Right renal pelvis (tissue), 4 donors: ENCODE results near the gene HOXA6. TPM values are rescaled to one million over a fixed set of nuclear protein-coding genes. Genes with fewer than 3 reads are reported as not detected.

Experiments used
- DNase-seq, 4 donors: peaks; one replicate each; pipeline ENCODE4 v3.0.0-alpha.2; 2013; ENCODE audit warnings: low read depth in 4 of 4, low spot score in 3 of 4, missing footprints in 1 of 4
- polyA plus RNA-seq, 4 donors: library from polyadenylated mRNA; unstranded; fragments of 120-200 nt; gene quantifications; one replicate each; pipeline ENCODE4 v1.2.1, GENCODE V29; 2013; ENCODE audit not compliant: insufficient read length in 4 of 4

HOXA6 gene
- polyA plus RNA-seq, 4 donors = 24.3 to 43.2 (median 29.4) TPM

DNA sequence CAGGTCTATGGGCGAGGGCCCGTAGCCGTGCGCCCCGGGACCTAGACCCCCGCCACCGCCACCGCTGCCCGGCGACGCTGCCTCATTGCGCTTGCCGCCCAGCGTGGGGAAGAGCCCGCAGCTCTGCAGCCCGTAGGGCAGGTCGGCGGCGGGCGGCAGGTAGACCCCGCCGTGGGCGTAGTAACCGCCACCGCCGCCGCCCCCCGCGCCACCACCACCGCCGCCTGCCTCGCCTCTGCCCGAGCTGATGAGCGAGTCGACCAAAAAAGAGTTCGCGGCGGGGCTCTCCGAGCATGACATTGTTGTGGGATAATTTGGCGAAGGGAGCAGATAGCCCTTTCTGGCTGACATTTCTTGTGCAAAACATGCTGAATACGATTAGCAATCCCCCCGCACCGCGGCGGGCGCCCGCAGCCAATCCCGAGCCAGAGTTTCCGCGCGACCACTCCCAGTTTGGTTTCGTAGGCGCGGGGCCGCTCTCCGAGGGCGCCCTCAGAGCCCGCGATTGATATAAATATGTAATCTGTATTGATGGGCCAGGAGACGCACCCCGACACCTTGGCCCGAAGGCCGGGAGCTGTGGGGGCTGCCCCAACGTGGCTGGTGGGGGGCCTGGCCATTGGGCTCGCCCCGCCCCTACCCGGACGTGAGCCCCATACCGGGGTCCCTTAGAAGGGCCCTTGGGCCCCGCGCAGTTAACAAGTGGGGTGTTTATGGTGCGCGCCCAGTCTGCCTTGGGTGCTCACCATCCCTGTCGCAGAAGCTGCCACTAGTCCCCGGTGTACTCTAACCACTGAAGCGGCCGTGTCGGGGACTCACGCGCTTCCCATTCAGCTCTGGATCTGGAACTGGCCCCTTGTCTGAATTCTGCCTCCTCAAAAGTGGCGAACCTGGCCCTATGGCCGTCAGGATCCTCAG is 26.6 kb upstream of the HOXA6 start, which contains the start of gene HOXA10:
TSS of gene HOXA10 (minus strand) at position 365 of the 918 bp plus-strand sequence. CDS start at position 351, 14 bp downstream.
- DNase-seq = no peak

DNA sequence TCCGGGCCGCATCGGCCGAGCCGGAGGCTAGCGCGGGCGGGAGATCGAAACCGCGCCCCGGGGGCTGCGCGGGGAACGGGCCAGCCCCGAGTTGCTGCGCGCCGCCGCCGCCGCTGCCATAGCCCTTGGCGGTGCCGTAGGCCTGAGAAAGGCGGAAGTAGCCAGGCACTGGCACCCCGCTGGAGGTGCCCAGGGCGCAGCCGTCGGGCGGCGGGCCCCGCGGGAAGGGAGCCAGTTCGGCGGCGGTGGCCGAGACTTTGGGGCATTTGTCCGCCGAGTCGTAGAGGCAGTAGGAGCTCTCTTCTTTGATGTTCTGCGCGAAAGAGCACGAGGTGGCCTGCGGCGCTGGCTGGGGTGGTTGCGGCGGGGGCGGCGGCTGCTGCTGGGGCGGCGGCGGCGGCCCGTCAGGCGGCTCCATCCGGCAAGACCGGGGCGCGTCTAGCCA is 26.0 kb upstream of the HOXA6 start:
- DNase-seq = no peak

DNA sequence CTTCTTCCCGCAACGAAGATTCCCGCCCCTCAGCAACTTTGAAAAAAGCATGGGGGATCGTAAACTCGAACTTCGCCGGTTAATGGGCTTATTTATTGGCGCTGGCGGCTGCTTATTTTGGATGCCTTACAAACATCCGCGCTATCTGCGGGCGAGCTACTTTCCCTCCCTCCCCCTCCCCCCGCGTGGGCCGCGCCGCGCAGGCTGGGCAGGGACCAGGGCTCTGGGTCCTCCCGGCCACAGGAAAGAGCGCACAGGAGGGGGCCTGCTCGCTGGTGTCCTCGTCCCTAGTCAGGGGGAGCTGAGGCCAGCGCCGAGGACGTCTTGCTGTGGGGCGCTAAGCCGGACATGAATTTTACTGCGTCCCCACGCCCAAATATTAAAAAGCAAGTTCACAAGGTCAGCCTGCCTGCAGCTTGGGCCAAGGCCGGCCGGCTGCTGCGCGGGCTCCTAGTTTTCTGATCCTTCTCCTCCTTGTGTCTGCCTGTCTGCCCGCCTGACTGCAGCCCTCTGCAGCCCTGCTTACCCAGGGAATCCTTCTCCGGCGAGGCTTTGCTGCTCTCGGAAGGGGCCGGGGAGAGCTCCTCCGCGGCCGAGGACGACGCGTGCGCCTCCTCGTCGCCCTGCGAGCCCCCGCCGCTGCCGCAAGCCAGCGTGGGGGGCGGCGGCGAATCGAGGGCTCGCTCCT is 25.4 kb upstream of the HOXA6 start:
- DNase-seq = peak in 1 of 4 donors; percentile 78

DNA sequence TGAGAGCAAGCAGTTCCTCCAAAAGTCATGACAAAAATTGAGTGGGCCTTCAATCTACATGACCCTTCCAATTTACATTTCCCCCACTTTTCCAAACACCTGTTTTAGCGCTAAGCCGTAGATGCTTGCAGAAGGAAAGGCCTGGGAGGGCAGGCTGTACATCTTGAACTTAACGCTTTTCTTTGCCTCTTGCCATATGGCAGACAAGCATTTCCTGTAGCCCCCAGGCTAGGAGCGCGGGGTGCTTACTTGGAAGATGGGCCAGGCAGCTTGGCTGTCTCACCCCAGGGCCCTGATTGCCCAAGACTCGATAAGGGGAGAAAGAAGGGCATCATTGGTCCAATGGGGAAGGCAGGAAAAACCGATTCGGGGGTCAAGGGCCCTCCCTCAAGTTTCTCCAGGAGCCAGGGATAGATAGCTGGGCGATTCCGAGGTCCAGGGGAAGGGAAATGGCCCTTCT is 24.8 kb upstream of the HOXA6 start:
- DNase-seq = no peak

DNA sequence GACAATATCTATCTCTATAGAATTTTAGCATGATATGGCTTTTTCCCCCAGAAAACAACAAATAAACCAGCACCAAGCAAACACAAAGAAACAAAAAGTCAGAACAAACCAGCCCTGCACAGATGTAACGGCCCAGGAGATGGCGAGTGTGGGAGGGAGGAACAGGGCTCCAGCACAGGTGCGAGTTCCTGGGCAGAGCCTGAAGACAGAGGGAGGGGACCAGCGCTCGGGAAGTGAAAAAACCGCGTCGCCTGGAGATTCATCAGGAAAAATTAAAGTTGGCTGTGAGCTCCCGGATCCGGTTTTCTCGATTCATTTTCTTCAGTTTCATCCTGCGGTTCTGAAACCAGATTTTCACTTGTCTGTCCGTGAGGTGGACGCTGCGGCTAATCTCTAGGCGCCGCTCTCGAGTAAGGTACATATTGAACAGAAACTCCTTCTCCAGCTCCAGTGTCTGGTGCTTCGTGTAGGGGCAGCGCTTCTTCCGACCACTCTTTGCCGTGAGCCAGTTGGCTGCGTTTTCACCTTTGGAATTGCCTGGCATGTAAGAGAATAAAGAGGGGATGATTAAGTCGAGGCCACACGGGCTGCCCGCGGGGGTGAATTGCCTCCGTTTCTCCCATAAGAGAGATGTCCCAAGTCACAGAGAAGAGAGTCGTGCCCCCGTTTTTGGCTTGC is 24.2 kb upstream of the HOXA6 start:
- DNase-seq = no peak

DNA sequence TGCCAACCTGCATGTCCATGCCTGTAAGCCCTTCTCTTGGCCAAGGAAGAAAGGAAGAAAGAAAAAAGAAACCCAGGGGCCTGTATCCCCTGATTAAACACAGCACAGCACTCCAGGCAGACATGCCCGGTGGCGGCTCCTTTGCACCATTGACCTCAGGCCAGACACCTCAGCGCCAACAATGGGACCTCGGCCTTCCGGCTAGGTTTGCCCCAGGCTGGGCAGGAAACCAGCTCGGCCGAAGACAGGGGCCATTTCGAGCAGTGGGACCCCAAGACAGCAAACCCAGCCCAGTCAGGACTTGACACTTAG is 23.7 kb upstream of the HOXA6 start:
- no peak for DNase-seq

DNA sequence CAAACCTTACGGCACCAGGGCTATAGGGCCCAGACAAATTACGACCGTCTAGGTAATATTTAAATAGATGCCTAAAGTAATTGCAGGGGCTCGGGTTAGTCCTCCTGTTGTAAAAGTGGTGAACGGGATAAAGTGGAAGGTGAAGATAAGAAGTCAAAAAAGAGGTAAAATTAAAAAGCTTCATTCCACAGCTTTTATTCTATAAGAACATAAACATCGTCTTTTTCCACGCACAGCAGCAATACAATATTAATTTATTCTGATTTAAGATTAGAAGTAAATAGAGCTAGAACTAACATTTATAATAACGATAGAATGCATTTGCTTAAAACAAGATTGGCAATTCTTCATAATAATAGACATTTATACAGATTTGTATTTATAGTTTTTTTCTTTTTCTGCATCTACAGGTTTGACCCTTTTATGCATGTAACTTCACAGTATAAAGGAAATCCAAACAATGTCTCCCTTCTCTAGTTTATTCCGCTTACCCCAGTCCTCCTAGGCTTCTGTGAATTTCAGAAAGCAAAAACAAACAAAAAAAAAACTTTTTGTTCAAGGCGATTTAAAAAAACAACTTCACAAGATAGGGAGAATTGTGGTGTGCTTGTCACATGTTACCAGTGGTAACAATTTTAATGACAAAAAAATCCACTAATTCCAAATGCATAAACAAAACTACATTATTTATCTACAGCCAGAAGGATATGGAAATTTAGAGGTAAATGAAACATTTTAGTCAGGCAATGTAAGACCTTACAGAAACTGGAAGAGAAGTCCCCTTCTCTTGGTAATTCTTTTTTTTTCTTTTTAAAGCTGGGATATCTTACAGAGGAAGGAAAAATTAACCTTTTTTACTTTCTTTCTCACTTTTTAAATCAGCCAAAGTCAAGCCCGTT is 23.1 kb upstream of the HOXA6 start:
- DNase-seq = no peak

DNA sequence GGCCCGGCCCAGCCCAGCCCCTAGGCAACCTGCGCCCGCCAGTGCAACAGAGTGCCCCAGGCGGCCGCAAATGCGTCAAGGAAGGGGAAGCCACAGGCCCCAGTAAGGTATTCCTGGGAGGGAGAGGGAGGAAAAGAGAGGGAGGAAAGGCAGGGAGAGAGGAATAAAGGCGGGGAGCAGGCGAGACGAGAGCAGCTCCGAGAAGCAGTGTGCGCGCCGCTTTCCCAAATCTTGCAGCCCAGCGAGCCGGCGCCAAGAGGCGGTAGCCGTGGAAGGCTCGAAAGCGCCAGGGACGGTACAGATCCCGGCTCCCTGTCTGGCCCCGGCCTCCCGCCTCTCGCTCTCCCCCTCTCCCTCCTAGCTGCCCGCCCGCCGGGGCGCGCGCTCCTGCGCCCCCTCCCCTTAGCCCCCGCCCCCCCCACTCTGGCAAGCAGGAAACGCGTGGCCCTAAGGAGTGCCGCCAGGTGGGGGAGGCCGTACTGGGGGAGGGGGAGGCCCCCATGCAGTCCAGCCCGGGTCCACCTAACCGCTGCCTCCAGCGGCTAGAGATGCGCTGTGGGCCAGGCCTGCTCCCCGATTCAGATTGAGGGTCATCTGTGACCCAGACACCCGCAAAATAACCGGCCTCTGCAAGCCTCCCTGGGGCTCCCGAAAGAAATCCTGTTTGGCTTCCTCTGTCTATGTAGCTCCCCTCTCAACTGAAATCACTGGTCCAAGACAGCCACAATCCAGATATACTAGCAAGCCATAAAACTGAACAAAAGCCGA is 22.3 kb upstream of the HOXA6 start:
- no peak for DNase-seq

DNA sequence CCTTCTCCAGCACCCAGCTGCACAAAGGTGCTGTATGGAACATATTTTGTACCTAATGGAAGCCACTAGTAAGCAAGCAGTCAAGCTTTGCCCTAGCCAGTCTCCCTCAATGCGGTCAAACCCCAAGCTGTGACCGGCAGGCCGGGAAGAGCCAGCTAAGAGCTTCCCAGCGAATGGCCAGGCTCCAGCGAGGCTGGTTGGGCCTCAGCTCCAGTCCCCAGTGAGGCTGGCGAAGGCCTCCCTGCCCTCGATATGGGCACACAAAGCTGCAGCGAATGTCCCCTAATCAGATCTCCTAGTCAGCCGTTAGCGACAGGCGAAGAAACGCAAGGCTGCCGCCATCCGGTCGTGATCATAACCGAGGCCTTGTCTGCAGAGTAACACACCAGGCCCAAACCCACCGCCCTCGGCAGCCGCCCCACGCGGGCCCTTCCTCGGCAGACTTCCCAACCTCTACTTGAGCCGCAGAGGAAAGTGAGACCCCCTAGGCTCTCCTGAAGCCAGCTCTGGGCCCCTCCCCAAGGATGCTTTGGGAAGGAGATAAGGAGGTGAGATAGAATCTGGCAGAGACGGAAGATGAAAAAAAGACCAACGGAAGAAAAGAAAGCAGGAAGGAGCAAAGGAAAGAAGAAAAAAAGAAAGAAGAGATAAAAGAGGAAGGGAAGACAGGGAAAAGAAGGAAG is 20.8 kb upstream of the HOXA6 start:
- no peak for DNase-seq

DNA sequence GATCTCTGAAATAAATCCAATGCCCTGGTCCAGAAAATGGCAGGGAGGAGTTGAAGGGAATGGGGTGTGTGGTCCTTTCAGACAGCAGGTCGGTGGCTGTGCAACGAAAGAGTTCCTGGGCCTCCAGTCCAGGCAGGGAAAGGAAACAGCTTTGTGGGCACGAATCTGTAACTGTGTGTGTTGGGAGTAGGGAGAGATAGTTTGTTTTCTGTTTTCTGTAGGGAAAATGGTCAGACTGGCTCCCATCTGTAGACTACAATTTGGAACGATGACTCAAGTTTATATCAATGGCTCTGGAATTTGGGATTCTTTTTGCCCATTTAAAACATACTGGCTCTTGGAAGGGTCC is 20.3 kb upstream of the HOXA6 start:
- no peak for DNase-seq

DNA sequence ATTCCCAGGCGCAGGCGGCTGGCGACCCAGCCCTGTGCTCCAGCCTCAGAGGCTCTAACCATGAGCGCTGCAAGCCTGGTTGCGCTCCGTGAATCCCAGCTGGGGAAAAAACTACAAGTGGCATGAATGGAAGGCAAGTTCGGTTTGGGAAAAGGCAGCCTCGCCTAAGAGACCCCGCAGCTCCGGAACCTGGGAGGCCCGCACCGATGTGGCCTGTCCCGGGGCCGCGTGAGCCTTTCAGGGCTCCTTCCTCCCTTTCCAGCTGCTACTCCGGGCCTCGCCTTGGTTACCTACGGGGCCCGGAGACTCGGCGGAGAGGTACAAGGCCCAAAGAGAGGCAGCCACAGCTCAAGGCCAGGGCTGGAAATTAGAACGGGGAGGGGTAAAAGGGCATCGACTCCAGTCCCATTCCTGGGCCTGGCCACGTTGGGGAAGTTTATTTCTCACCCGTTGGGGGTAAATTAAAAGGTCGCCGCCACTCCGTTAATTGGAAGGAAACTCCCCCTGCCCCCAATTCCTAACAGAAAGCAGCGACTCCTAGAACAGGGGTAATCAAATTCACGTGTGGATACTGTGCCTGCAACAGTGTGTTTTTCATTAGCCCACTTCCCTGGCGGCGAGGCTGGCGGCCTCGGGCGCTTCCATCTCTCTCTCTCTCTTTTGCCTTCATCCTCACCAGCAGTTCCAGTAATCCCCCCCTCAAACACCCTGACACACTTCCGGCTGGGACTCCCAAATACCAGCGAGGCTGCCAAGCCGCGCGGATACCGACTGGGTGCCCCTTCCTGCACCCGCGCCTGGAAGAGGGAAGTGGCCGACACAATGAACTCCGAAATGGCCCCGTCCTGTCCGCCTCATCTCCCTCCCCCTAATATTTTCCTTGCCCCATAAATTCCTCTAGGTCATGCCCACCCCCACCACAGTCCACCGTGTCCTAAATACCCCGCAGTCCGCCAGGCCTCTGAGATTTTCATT is 19.2 kb upstream of the HOXA6 start:
- no peak for DNase-seq

DNA sequence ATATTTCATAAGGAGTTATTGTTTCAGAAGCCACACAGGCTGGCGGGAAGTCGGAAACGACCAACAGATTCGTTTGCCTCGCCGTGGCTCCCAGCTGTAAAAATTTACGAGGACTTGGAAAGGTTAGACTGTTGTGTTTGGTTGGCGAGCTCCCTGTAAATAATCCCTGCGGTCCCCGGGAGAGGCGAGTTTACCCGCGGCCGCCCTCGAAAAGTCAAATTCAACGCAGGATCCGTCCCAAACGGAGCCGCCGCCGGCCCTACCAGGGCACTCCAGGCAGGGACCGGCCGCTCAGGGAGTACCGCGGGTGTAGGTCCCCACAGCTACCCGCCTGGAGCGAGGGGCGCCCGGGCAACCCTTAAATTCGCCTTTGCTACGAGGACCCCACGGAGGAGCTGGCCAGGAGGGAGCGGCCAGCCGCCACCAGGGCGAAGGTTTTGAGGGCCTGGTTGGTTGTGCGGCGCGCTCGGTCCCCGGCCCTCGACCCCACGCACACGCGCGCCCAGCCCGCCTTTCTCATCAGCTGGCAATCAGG is 18.5 kb upstream of the HOXA6 start:
- DNase-seq = peak in 2 of 4 donors; percentile 77 to 80

DNA sequence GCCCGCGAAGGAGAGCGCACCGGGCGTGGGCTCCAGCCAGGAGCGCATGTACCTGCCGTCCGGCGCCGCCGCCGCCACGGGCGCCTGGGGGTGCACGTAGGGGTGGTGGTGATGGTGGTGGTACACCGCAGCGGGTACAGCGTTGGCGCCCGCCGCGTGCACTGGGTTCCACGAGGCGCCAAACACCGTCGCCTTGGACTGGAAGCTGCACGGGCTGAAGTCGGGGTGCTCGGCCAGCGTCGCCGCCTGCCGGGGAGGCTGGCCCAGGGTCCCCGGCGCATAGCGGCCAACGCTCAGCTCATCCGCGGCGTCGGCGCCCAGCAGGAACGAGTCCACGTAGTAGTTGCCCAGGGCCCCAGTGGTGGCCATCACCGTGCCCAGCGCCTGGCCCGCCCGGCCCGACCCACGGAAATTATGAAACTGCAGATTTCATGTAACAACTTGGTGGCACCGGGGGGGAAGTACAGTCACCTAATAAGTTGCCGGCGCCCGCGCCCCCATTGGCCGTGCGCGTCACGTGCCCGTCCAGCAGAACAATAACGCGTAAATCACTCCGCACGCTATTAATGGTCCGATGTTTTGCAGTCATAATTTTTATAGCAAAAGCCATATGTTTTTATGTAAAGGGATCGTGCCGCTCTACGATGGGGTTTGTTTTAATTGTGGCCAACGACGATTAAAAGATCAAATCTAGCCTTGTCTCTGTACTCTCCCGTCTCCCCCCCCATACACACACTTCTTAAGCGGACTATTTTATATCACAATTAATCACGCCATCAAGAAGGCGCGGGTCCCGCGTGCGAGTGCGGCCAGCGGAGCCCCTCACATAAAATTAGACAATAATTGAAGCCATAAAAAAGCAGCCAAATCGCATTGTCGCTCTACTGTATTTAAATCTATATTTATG is 17.8 kb upstream of the HOXA6 start, which contains the start of gene HOXA9:
TSS of gene HOXA9 (minus strand) at position 449 of the 907 bp plus-strand sequence. CDS start at position 369, 80 bp downstream.
- peak in 3 of 4 donors; percentile 83 to 90 (median 87) for DNase-seq

DNA sequence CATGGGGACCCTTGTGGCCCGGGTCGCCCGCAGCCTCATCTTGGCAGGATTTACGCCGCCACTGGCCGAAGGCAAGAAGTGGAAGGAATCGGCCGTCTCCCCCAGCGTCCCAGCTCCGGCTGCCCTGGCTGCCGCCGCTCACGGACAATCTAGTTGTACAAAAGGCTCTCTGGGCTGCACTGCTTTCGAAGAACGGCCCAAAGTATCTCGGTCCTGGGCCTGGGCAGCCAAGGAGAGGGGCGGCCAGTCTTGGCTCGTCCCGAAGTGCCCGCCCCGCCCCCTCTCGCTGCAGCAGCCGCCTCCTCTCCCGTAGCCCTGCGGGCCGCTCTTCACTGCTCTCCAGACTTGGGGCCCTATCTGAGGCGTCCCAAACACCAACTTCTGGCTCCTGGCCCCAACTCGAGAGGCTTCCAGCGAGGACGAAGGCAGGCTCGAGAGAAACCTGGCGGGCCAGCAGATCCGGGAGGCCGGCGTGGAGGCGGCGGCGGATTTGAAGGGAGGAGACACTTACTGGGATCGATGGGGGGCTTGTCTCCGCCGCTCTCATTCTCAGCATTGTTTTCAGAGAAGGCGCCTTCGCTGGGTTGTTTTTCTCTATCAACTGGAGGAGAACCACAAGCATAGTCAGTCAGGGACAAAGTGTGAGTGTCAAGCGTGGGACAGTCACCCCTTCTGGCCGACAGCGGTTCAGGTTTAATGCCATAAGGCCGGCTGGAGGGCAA is 17.0 kb upstream of the HOXA6 start:
- DNase-seq = no peak

DNA sequence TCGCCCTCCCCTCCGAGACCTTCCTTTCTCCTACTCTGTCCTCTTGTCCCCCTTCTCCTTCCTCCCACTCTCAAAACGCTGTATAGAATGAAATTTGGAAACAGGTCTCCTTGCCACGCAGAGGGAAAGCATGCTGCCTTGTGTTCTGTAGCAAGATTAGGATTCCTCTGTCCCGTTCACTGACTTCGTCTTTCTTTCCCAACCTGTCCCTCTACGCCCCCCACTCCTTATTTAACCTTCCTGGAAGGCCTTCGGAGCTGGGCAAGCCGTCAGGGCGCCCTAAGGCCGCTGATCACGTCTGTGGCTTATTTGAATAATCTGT is 16.4 kb upstream of the HOXA6 start:
- no peak for DNase-seq
